ENCODE results near the gene MED12L. TPM values are rescaled to one million over a fixed set of nuclear protein-coding genes. Genes with fewer than 3 reads are reported as not detected.

The MED12L gene
- total RNA-seq, 1 experiment from 2014 or later, result 14.9 TPM

- WGBS (ENCODE audit: extremely low coverage, insufficient read length, low lambda C conversion rate), result no CpG with 5 or more reads among the region's 4 CpGs
- H3K27ac Mint-ChIP-seq, result no peak overlapping the region
- H3K27me3 ChIP-seq (ENCODE audit: insufficient read depth, low read length), result no peaks in the 10 kb centered on the region
These were observed 197.9 kb downstream of the MED12L start for GRCh38 chr3:151283387-151283786.

More at GRCh38 chr3:151283387-151283786, 197.9 kb downstream of the MED12L start:
- no peak overlapping the region for H2AK5ac ChIP-seq (ENCODE audit: insufficient read length, low read length)
- no peaks in the 10 kb centered on the region for H3K79me2 ChIP-seq (ENCODE audit: insufficient read depth, low read length)
- H3K79me1 ChIP-seq (ENCODE audit: insufficient read depth, low read depth, low read length, poor library complexity, severe bottlenecking), result no peaks in the 10 kb centered on the region
- no peak overlapping the region for H3K4me3 Mint-ChIP-seq
- no peaks in the 10 kb centered on the region for H3K36me3 Mint-ChIP-seq (ENCODE audit: insufficient read depth in 1 of 3, low read depth in 3 of 3)
- no peak overlapping the region for H2BK5ac ChIP-seq (ENCODE audit: insufficient read length, low read length)
- no peaks in the 10 kb centered on the region for H3K9me3 ChIP-seq (ENCODE audit: control insufficient read depth, low read depth, low read length)
- H2AFZ ChIP-seq (ENCODE audit: low read length), result no peak overlapping the region
- no peak overlapping the region for H2BK120ac ChIP-seq (ENCODE audit: low read depth, low read length, poor library complexity, severe bottlenecking)
- H3K56ac ChIP-seq (ENCODE audit: insufficient read length, low read depth, low read length), result no peak overlapping the region
- TF ChIP-seq CTCF (conservative IDR thresholded peaks at IDR 0.05), result no peak
- no peak overlapping the region for H3K4ac ChIP-seq (ENCODE audit: low read depth, low read length)
- H3T11ph ChIP-seq (ENCODE audit: low read length), result no peak overlapping the region
- H2BK20ac ChIP-seq (ENCODE audit: low read depth, low read length, poor library complexity, severe bottlenecking), result no peak overlapping the region
- no peak overlapping the region for H2BK12ac ChIP-seq (ENCODE audit: insufficient read length, low read depth, low read length)
- H3K14ac ChIP-seq (ENCODE audit: insufficient read depth, low read length), result no peak overlapping the region
- H3K9me3 Mint-ChIP-seq, result no peaks in the 10 kb centered on the region
- H3K27me3 Mint-ChIP-seq (ENCODE audit: low read depth), result no peaks in the 10 kb centered on the region
- no peak overlapping the region for H4K8ac ChIP-seq (replicated peaks; ENCODE audit: insufficient read length, low read depth, low read length)
- H2BK15ac ChIP-seq (ENCODE audit: low read depth, low read length), result no peak overlapping the region
- H3K4me1 Mint-ChIP-seq, result peaks cover 5% of the 10 kb centered on the region in 2 experiments
- no peak for DNase-seq
- no peak overlapping the region for H3K9ac ChIP-seq (ENCODE audit: extremely low read depth, insufficient read length, low read length)
- H3K23me2 ChIP-seq (ENCODE audit: insufficient read length, low read depth, low read length, poor library complexity, severe bottlenecking), result no peaks in the 10 kb centered on the region
- H4K5ac ChIP-seq (ENCODE audit: insufficient read length, low read depth, low read length), result no peak overlapping the region
- H4K91ac ChIP-seq (ENCODE audit: insufficient read length, low read depth, low read length), result no peak overlapping the region
- H3K23ac ChIP-seq (ENCODE audit: insufficient read length, low read depth, low read length), result no peak overlapping the region
- H3K4me1 ChIP-seq (ENCODE audit: insufficient read depth, low read length), result no peaks in the 10 kb centered on the region
- no peak overlapping the region for H3K18ac ChIP-seq (ENCODE audit: insufficient read length, low read depth, low read length)
- no peaks in the 10 kb centered on the region for H4K20me1 ChIP-seq (ENCODE audit: control insufficient read depth, insufficient read depth, insufficient read length)
- no peak overlapping the region for H3K4me2 ChIP-seq (ENCODE audit: insufficient read depth, insufficient read length, low read length)
- no peak overlapping the region for H3K27ac ChIP-seq (ENCODE audit: insufficient read length, low read depth, low read length)

Measured in H9 (cell line).